ENCODE results near the gene AFAP1. TPM values are rescaled to one million over a fixed set of nuclear protein-coding genes. Genes with fewer than 3 reads are reported as not detected.

AFAP1 gene
- total RNA-seq, 1 donor from 2014 or later, result 31.9 TPM

GRCh38 chr4:7757501-7758471, 181.9 kb downstream of the AFAP1 start:
- no peak for TF ChIP-seq CTCF (IDR thresholded peaks at IDR 0.05; ENCODE audit: unreplicated experiment)
- H3K36me3 Mint-ChIP-seq (ENCODE audit: insufficient read depth), result peaks cover 7% of the 10 kb centered on the region
- H3K4me3 Mint-ChIP-seq (ENCODE audit: low read depth), result no peak overlapping the region
- H3K27ac Mint-ChIP-seq, result peak overlapping the region; percentile 56
- H3K27me3 Mint-ChIP-seq, result no peaks in the 10 kb centered on the region
- H3K9me3 Mint-ChIP-seq (ENCODE audit: low read depth), result no peaks in the 10 kb centered on the region
- no peak for DNase-seq (ENCODE audit: low spot score, unreplicated experiment)
- peaks cover 6% of the 10 kb centered on the region for H3K4me1 Mint-ChIP-seq (ENCODE audit: low read depth)

GRCh38 chr4:7756561-7757355, 182.9 kb downstream of the AFAP1 start:
- H3K36me3 Mint-ChIP-seq (ENCODE audit: insufficient read depth), result peaks cover 6% of the 10 kb centered on the region
- no peak overlapping the region for H3K4me3 Mint-ChIP-seq (ENCODE audit: low read depth)
- H3K27me3 Mint-ChIP-seq, result no peaks in the 10 kb centered on the region
- no peak overlapping the region for H3K27ac Mint-ChIP-seq
- H3K9me3 Mint-ChIP-seq (ENCODE audit: low read depth), result no peaks in the 10 kb centered on the region
- H3K4me1 Mint-ChIP-seq (ENCODE audit: low read depth), result peaks cover 6% of the 10 kb centered on the region
- no peak for DNase-seq (ENCODE audit: low spot score, unreplicated experiment)
- no peak for TF ChIP-seq CTCF (IDR thresholded peaks at IDR 0.05; ENCODE audit: unreplicated experiment)

- DNase-seq (ENCODE audit: low spot score, unreplicated experiment), result no peak
- H3K4me3 Mint-ChIP-seq (ENCODE audit: low read depth), result no peak overlapping the region
- H3K27ac Mint-ChIP-seq, result no peak overlapping the region
- peaks cover 6% of the 10 kb centered on the region for H3K36me3 Mint-ChIP-seq (ENCODE audit: insufficient read depth)
- peaks cover 6% of the 10 kb centered on the region for H3K4me1 Mint-ChIP-seq (ENCODE audit: low read depth)
- no peaks in the 10 kb centered on the region for H3K27me3 Mint-ChIP-seq
- TF ChIP-seq CTCF (IDR thresholded peaks at IDR 0.05; ENCODE audit: unreplicated experiment), result no peak
- H3K9me3 Mint-ChIP-seq (ENCODE audit: low read depth), result no peaks in the 10 kb centered on the region
Measured at GRCh38 chr4:7756071-7756470, 183.6 kb downstream of the AFAP1 start.

GRCh38 chr4:7755561-7755960, 184.1 kb downstream of the AFAP1 start:
- Mint-ChIP-seq H3K27me3 (no peaks in the 10 kb centered on the region), H3K36me3 (ENCODE audit: insufficient read depth) (peaks cover 6% of the 10 kb centered on the region), H3K4me3 (ENCODE audit: low read depth) (no peak overlapping the region), H3K9me3 (ENCODE audit: low read depth) (no peaks in the 10 kb centered on the region), H3K4me1 (ENCODE audit: low read depth) (peaks cover 6% of the 10 kb centered on the region), H3K27ac (no peak overlapping the region)
- TF ChIP-seq CTCF (IDR thresholded peaks at IDR 0.05; ENCODE audit: unreplicated experiment), result no peak
- DNase-seq (ENCODE audit: low spot score, unreplicated experiment), result no peak

GRCh38 chr4:7754565-7755262, 184.9 kb downstream of the AFAP1 start:
- H3K4me3 Mint-ChIP-seq (ENCODE audit: low read depth), result no peak overlapping the region
- peaks cover 6% of the 10 kb centered on the region for H3K36me3 Mint-ChIP-seq (ENCODE audit: insufficient read depth)
- TF ChIP-seq CTCF (IDR thresholded peaks at IDR 0.05; ENCODE audit: unreplicated experiment), result no peak
- peaks cover 6% of the 10 kb centered on the region for H3K4me1 Mint-ChIP-seq (ENCODE audit: low read depth)
- no peak overlapping the region for H3K27ac Mint-ChIP-seq
- no peaks in the 10 kb centered on the region for H3K9me3 Mint-ChIP-seq (ENCODE audit: low read depth)
- no peak for DNase-seq (ENCODE audit: low spot score, unreplicated experiment)
- no peaks in the 10 kb centered on the region for H3K27me3 Mint-ChIP-seq
